ENCODE results near the gene ZBP1.
A peak's percentile ranks its signal among the peaks of the same experiment; 100 is the strongest.

The ZBP1 gene

DNA sequence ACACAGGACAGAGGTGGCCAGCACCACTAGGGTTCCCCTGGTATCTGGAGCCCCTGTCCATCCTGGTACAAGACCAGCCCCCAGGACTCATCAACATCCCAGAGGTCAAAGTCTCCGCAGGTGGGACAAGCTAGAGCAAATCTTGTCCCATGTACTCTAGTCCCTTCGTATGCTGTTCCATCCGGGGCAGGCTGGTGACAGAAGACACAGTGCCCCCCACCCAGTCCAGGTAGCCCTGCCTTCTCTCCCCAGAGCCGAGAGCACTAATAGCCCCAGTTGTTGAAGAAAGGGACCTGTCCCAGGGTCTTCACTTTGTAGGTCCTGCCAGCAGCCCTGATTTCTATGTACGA, 38.2 kb downstream of the ZBP1 start:
- peak overlapping the region; percentile 91 for H3K27ac ChIP-seq (ENCODE audit: low read depth, low read length, severe bottlenecking)
- no peaks in the 10 kb centered on the region for H3K36me3 ChIP-seq (ENCODE audit: control insufficient read depth, insufficient read depth, low read length)
- no peak overlapping the region for H3K4me3 ChIP-seq (ENCODE audit: extremely low read depth, insufficient read depth, low read length, poor library complexity, severe bottlenecking)
- 87 to 94% methylated on average over 5 of the region's 5 CpGs for WGBS, 2 experiments (ENCODE audit: insufficient coverage in 2 of 2)
- H3K9me3 ChIP-seq (ENCODE audit: control insufficient read depth, low read length) = peaks cover 4% of the 10 kb centered on the region
- peaks cover 13% of the 10 kb centered on the region for H3K4me1 ChIP-seq (ENCODE audit: control insufficient read depth, insufficient read depth, low read length, poor library complexity, severe bottlenecking)

DNA sequence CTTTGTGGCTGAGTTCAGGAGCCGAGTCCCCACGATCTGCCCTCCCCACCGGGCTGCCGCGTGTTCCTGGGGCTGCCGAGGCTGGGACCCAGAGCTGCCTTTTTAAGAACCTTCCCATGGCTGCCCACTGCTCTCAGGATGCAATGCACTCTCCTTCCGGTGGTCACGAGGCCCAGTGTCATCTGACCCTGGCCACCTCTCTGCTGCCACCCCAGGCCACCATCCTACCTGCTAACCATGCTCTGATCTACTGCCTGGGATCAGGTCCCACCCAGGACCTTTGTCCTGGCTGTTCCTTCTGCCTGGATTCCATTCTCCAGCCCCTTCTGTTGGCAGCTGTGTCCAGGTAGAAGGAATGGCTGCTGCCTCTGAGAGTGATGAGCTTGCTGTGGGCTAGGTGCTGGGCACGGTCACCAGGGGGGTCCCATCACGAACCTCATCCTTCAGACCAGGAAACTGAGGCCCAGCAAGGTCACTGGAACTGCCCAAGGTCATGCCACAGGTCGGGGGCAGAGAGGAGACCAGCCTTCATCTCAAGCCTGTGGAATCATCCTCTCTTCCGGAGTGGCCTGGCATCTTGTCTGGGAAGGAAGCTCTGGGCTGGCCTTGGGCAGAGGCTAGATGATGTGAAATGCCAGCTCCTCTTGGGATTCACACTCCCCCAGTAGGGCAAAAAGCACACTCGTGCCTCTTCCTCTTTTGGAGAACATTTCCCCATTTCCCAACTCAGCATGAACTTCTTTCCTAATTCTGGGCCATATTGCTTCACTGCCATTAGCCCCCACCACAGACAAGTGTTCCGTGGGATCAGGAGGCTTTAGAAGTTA, 38.8 kb downstream of the ZBP1 start:
- WGBS, 2 experiments (ENCODE audit: insufficient coverage in 2 of 2) = 86 to 89% methylated on average over 10 to 14 of the region's 14 CpGs
- Histone ChIP-seq H3K4me3 (ENCODE audit: extremely low read depth, insufficient read depth, low read length, poor library complexity, severe bottlenecking) (no peak overlapping the region), H3K4me1 (ENCODE audit: control insufficient read depth, insufficient read depth, low read length, poor library complexity, severe bottlenecking) (peaks cover 13% of the 10 kb centered on the region)

DNA sequence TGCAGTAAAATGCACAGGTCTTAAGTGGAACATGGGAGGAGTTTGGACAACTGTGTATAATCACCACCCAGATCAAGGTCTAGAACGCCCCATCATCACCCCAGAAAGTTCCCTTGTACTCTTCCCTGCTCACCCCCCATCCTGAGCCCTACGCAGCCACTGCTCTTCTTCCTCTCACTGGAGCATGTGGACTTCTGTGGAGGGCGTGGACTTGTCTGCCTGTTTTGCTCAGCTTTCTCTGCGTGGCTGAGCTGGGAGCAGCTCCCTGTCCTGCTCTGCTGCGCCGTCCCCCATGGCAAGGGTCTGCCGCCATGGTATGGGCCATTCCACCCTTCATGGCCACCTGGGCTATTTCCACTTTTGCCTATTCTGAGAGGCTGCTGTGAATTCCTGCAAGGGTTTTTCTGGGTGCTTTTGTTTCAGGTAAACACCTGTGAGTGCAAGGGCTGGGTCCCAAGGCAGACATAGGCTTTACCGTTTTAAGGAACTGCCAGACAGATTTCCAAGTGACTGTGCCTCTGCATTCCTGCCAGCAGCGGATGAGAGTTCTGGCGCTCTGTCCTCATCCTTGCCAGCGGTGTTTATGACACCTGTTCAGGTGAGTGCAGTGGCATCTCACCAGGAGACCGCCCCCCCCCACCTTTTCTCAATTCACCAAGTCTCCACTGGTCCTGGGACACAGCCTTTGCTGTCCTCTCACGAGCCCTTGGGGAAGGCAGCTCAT, 39.6 kb downstream of the ZBP1 start:
- Histone ChIP-seq H3K4me1 (ENCODE audit: control insufficient read depth, insufficient read depth, low read length, poor library complexity, severe bottlenecking) (peaks cover 13% of the 10 kb centered on the region), H3K27ac (ENCODE audit: low read depth, low read length, severe bottlenecking) (no peak overlapping the region), H3K9me3 (ENCODE audit: control insufficient read depth, low read length) (peaks cover 4% of the 10 kb centered on the region), H3K36me3 (ENCODE audit: control insufficient read depth, insufficient read depth, low read length) (no peaks in the 10 kb centered on the region), H3K4me3 (ENCODE audit: extremely low read depth, insufficient read depth, low read length, poor library complexity, severe bottlenecking) (no peak overlapping the region)
- 93% methylated on average over 9 to 12 of the region's 13 CpGs for WGBS, 2 experiments (ENCODE audit: insufficient coverage in 2 of 2)

More for the DNA sequence above, 38.8 kb downstream of the ZBP1 start:
- H3K27ac ChIP-seq (ENCODE audit: low read depth, low read length, severe bottlenecking) = peak overlapping the region; percentile 91
- H3K36me3 ChIP-seq (ENCODE audit: control insufficient read depth, insufficient read depth, low read length) = no peaks in the 10 kb centered on the region
- peaks cover 4% of the 10 kb centered on the region for H3K9me3 ChIP-seq (ENCODE audit: control insufficient read depth, low read length)

DNA sequence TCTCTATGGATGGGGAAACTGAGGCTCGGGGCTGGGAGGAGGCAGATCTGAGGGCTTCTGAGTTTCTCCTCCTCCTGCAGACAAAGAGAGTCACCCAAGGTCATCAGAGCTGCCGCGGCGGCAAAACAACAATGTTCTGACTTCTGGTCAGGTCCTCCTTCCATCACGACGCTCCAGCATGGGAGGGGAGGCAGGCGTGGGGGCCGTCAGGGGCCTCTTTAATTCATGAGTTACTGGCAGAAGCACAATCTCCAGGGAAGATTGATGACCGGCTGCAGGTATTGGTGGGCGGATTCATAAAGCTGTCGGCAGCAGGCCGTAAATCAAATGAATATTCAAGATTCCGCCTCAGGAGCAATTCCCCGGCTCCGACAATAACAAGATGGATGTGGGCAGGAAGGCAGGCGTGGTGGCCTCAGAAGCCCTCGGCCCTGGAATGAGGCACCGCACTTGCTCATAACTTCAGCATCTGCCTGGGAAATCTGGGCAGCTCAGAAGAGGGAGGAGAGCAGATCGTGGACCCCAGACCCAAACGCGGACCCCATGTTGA, 40.3 kb downstream of the ZBP1 start:
- Histone ChIP-seq H3K4me1 (ENCODE audit: control insufficient read depth, insufficient read depth, low read length, poor library complexity, severe bottlenecking) (peaks cover 13% of the 10 kb centered on the region), H3K27ac (ENCODE audit: low read depth, low read length, severe bottlenecking) (no peak overlapping the region), H3K36me3 (ENCODE audit: control insufficient read depth, insufficient read depth, low read length) (no peaks in the 10 kb centered on the region), H3K4me3 (ENCODE audit: extremely low read depth, insufficient read depth, low read length, poor library complexity, severe bottlenecking) (no peak overlapping the region), H3K9me3 (ENCODE audit: control insufficient read depth, low read length) (peaks cover 4% of the 10 kb centered on the region)
- WGBS, 2 experiments (ENCODE audit: insufficient coverage in 2 of 2) = 71 to 86% methylated on average over 20 to 21 of the region's 21 CpGs

DNA sequence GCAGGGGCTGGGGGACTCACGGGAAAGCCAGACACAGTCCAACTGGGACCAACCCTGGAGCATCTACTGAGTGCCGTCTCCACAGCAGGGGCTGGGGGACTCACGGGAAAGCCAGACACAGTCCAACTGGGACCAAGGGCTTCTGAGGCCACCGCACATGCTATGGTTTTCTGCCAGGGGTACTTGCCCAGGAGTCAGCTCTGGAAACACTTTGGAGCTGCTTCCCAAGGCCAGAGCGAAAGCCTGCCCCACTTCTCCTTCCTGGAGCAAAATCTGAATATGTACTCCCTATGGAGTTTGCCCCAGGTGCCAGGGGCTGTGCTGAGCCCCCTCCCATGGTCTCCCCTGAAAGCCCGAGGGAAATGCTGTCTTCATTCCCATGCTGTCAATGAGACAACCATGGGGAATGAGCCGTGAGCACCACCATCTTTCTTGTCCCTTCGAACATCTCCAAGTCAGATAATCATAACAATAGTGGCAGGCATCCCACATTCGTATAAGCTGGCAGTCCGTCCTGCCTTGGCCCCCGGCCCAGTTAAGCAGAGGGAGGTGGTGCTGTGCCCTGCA, 40.8 kb downstream of the ZBP1 start:
- Histone ChIP-seq H3K36me3 (ENCODE audit: control insufficient read depth, insufficient read depth, low read length) (no peaks in the 10 kb centered on the region), H3K4me1 (ENCODE audit: control insufficient read depth, insufficient read depth, low read length, poor library complexity, severe bottlenecking) (peaks cover 13% of the 10 kb centered on the region), H3K27ac (ENCODE audit: low read depth, low read length, severe bottlenecking) (no peak overlapping the region), H3K9me3 (ENCODE audit: control insufficient read depth, low read length) (peaks cover 4% of the 10 kb centered on the region), H3K4me3 (ENCODE audit: extremely low read depth, insufficient read depth, low read length, poor library complexity, severe bottlenecking) (no peak overlapping the region)
- 80 to 83% methylated on average over 9 to 11 of the region's 11 CpGs for WGBS, 2 experiments (ENCODE audit: insufficient coverage in 2 of 2)

DNA sequence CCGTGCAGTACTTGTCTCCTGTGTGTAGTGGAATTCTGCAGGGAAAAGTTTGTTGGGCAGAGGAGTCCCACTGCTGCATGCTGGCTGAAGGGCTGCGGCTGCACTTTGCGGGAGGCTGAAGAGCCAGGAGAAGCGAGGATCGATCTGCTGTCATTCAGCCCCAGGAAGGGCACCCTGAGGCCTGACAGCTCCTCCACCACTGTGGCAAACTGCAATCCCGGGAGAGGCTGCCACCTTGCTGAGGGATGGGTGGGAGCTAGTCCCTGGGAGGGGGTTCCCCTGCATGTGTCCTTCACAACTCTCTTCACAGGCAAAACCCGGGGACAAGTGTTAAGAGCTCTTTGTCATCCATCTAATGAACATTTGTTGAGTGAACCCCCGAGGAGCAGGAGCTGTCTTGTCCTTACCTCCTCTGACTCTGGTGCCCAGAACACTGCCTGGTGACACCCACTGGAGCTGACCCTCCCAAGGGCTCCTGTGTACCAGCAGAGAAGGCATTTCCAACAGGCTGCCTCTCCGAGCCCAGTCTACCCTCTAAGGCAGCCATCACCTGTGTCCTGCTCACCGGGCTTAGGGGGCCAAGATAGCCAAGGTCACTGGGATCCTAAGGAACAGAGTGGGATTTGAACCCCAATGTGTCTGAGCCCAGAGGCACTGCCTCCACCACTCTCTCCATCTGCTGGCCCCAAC, 41.6 kb downstream of the ZBP1 start:
- H3K4me3 ChIP-seq (ENCODE audit: extremely low read depth, insufficient read depth, low read length, poor library complexity, severe bottlenecking) = no peak overlapping the region
- peaks cover 13% of the 10 kb centered on the region for H3K4me1 ChIP-seq (ENCODE audit: control insufficient read depth, insufficient read depth, low read length, poor library complexity, severe bottlenecking)
- 82 to 91% methylated on average over 6 to 9 of the region's 10 CpGs for WGBS, 2 experiments (ENCODE audit: insufficient coverage in 2 of 2)
- H3K9me3 ChIP-seq (ENCODE audit: control insufficient read depth, low read length) = no peaks in the 10 kb centered on the region
- H3K36me3 ChIP-seq (ENCODE audit: control insufficient read depth, insufficient read depth, low read length) = no peaks in the 10 kb centered on the region
- no peak overlapping the region for H3K27ac ChIP-seq (ENCODE audit: low read depth, low read length, severe bottlenecking)

DNA sequence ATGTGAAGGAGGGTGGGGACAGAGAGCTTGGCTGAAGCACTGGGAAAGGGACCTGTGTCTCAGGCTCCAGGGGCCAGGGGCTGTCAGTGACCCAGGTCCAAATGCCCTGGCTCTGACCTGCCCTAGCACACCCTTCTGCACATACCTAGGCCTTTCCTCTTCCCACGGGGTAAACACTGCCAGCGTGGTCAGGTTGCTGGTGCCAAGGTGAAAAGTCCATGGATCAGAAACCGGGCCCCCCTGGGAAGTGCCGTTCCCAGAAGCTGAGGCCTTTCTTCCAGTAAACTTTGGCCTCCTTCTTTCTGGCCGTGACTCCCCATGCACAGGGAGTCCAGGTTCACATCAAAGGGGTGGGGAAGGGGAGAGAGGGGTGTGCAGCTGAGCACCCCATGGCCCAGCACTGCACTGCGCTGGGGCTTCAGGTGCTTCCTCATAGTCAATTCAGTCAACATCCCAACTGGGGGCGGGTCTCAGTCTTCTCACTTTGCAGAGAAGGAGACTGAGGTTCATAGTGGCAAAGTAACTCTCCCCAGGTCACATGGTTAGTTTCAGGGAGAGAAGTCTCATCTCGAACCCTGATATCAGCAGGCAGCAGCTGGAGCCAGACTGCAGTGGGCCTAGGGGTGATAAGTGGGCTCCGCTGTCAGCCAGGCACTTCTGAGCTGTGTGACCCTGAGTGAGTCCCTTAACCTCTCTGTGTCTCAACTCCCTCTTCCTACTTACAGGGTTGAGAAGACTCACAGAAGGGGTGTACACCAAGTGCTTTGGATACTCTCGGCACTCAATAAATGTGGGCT, 42.3 kb downstream of the ZBP1 start:
- Histone ChIP-seq H3K4me1 (ENCODE audit: control insufficient read depth, insufficient read depth, low read length, poor library complexity, severe bottlenecking) (peaks cover 13% of the 10 kb centered on the region), H3K36me3 (ENCODE audit: control insufficient read depth, insufficient read depth, low read length) (no peaks in the 10 kb centered on the region), H3K9me3 (ENCODE audit: control insufficient read depth, low read length) (no peaks in the 10 kb centered on the region), H3K27ac (ENCODE audit: low read depth, low read length, severe bottlenecking) (no peak overlapping the region), H3K4me3 (ENCODE audit: extremely low read depth, insufficient read depth, low read length, poor library complexity, severe bottlenecking) (no peak overlapping the region)
- 89 to 93% methylated on average over 8 of the region's 10 CpGs for WGBS, 2 experiments (ENCODE audit: insufficient coverage in 2 of 2)

DNA sequence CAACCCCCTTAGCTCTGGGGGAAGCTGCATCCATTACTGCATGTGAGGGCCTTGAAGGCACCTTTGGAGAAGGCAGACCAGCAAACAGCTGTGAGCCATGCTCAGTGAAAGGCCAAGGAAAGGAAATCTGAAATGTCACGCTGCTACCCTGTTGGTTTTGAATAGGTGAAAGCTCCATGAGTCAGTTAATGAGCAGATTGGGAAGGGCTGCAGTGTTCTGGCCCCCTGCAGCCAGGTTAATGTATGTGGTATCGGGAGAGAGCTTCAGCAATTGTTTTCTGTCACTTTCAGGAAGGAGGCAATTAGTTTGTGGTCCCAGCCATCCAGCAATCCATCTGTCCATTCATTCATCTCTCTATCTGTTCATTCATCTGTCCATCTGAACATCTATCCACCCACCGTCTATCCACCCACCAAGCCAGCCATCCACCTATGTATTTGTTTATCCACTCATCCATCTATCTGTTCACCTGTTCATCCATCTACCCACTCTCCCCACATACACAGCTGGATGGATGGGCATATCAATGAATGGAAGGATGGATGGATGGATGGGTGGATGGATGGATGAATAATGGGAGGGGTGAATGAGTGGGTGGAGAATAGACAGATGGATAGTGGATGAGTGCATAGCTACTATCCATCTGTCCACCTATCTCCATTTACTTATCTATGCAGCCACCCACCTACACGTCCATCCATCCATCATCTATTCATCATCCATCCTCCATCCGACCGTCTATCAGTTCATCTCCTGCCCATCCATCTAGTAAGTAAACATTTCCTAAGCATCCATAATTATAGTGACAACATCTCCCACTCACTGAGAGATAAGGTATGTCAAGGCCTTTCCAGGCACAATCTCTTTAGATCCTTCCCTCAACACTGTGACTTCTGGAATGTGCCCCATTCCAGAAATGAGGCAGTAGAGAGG, 43.3 kb downstream of the ZBP1 start:
- no peak overlapping the region for H3K27ac ChIP-seq (ENCODE audit: low read depth, low read length, severe bottlenecking)
- 84 to 93% methylated on average over 4 of the region's 6 CpGs for WGBS, 2 experiments (ENCODE audit: insufficient coverage in 2 of 2)
- H3K9me3 ChIP-seq (ENCODE audit: control insufficient read depth, low read length) = no peaks in the 10 kb centered on the region
- H3K4me3 ChIP-seq (ENCODE audit: extremely low read depth, insufficient read depth, low read length, poor library complexity, severe bottlenecking) = no peak overlapping the region
- H3K4me1 ChIP-seq (ENCODE audit: control insufficient read depth, insufficient read depth, low read length, poor library complexity, severe bottlenecking) = peaks cover 3% of the 10 kb centered on the region
- no peaks in the 10 kb centered on the region for H3K36me3 ChIP-seq (ENCODE audit: control insufficient read depth, insufficient read depth, low read length)

DNA sequence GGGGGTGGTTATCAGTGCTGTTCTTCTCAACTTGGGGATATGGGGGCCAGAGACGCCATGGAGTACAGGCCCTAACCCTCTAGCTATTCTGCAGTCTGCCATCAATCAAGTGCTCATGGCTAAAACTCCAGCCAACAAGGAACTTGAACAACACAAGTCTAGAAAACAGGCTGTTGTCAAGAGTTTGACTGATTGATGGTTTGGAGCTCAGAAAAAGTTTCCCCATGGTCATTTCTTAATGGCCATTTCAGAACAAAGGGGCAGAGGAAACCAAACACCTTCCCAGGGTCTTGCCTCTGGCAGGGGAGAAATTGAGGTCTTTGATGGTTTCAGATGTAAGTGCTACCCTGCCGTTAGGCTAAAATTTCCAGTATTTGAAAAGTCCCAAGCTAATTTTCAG, 44.2 kb downstream of the ZBP1 start:
- no peaks in the 10 kb centered on the region for H3K4me1 ChIP-seq (ENCODE audit: control insufficient read depth, insufficient read depth, low read length, poor library complexity, severe bottlenecking)
- WGBS, 2 experiments (ENCODE audit: insufficient coverage in 2 of 2) = 56 to 71% methylated on average over 1 of the region's 2 CpGs
- H3K36me3 ChIP-seq (ENCODE audit: control insufficient read depth, insufficient read depth, low read length) = no peaks in the 10 kb centered on the region
- no peak overlapping the region for H3K27ac ChIP-seq (ENCODE audit: low read depth, low read length, severe bottlenecking)
- H3K9me3 ChIP-seq (ENCODE audit: control insufficient read depth, low read length) = no peaks in the 10 kb centered on the region
- no peak overlapping the region for H3K4me3 ChIP-seq (ENCODE audit: extremely low read depth, insufficient read depth, low read length, poor library complexity, severe bottlenecking)
